T47D (cell line): ENCODE data around the gene HRNR.
A peak's percentile ranks its signal among the peaks of the same experiment; 100 is the strongest.
"Not testable (repeated sequence)": the region's sequence is repeated elsewhere in the genome, so short reads cannot be mapped to it uniquely, and the experiment has no call there.

Experiments
- DNase-seq, 2 experiments: peaks; one replicate each; pipeline versions ENCODE4 v3.0.0 to v3.0.0-alpha.2; 2011 to 2012; ENCODE audit warnings: low read depth in 1 of 2, low spot score in 1 of 2
- JUND ChIP-seq: IDR thresholded peaks from 2 replicates; pipeline ENCODE4 v1.6.1; 2012; ENCODE audit warnings: low read depth
- in situ Hi-C: cut with HindIII; loops from 2 replicates; pipeline ENCODE4 v1.10.0; 2016; ENCODE audit warnings: low sequenced_read_pairs, low pct_unique_long_range_greater_than_20kb

The HRNR gene

DNA sequence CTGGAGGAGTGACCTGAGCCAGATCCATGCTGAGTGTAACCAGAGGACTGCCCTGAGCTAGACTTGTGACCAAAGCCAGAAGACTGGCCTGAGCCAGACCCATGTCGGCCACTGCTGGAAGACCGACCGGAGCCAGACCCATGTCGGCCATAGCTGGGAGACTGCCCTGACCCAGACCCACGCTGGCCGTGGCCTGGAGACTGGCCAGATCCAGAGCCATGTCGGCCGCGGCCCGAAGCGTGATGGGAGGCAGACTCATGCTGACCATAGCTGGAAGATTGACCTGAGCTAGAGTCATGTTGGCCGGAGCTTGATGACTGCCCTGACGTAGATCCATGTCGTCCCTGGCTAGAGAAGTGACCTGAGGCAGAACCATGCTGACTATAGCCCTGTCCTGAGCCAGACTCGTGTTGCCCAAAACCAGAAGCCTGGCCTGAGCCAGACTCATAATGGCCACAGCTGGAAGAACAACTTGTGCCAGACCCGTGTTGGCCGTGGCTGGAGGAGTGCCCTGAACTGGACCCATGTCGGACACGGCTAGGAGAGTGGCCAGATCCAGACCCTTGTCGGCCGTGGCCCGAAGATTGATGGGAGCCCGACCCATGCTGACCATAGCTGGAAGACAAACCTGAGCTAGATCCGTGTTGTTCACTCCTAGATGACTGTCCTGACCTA lies 5.1 kb downstream of the HRNR start:
- in situ Hi-C loops, result no loop called here
- no peak for TF ChIP-seq JUND
- DNase-seq, result no peak

- in situ Hi-C loops, DNase-seq: not testable (repeated sequence)
Measured at GRCh38 chr1:152215604-152216003, 8.4 kb downstream of the HRNR start.

DNA sequence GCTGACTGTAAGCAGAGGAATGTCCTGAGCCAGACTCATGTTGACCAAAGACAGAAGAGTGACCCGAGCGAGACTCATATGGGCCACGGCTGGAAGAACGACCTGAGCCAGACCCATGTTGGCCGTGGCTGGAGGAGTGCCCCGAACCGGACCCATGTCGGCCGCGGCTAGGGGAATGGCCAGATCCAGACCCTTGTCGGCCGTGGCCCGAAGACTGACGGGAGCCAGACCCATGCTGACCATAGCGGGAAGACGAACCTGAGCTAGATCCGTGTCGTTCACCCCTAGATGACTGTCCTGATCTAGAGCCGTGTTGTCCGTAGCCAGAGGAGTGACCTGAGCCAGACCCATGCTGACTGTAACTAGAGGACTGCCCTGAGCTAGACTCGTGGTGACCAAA lies 9.1 kb downstream of the HRNR start:
- in situ Hi-C loops, DNase-seq: not testable (repeated sequence)

GRCh38 chr1:152198982-152199381 lies 25.0 kb downstream of the HRNR start:
- in situ Hi-C loops, result no loop called here
- DNase-seq, result no peak
- TF ChIP-seq JUND, result no peak

GRCh38 chr1:152197361-152197941 lies 26.5 kb downstream of the HRNR start:
- in situ Hi-C loops, result no loop called here
- no peak for DNase-seq
- no peak for TF ChIP-seq JUND

DNA sequence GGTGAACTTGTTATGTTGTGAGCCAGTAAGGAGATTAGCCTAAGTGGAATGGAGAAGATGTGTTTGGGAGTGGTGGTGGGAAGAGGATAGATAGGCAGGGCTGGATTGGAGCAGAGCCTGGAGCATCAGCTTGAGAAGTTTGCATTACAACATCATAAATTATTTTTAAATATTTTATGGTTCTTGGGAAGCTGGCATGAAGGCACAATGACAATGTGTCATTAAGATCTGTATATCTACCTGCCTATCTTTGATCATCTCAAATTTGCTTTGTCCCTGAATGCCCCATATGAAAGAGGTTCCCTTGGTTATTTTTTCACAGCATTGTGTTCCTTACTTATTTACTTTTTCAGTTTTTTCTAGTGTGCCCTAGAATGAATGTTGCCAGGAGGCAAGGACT lies 32.3 kb downstream of the HRNR start:
- in situ Hi-C loops, result no loop called here
- DNase-seq, result no peak
- TF ChIP-seq JUND, result no peak

GRCh38 chr1:152191260-152191659 lies 32.7 kb downstream of the HRNR start:
- no peak for DNase-seq
- no peak for TF ChIP-seq JUND
- in situ Hi-C loops, result no loop called here

DNA sequence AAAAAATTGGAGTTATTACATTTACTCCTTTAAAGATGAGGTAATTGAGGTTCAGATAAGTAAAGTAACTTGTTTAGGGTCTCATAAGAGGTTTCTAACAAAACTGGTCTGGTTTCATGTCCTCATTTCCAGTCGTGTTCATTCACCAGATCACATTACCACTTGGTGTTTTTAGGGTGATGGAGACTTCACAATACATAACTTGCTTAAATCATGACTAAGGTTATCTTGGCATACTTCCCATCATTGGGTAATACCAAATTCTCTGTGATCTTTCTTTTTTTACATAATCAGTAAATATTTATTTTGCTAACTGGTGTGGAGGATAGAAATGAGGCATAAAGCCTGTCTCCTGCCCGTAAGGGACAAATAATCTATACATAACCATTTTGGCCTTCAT lies 33.4 kb downstream of the HRNR start:
- DNase-seq, result no peak
- in situ Hi-C loops, result no loop called here
- no peak for TF ChIP-seq JUND

- DNase-seq, result peak; percentile 72 to 85
- TF ChIP-seq JUND, result no peak
- in situ Hi-C loops, result no loop called here
Measured at GRCh38 chr1:152189657-152190442, 34.1 kb downstream of the HRNR start.

GRCh38 chr1:152188673-152189591 lies 35.1 kb downstream of the HRNR start:
- in situ Hi-C loops, result no loop called here
- no peak for TF ChIP-seq JUND
- peak; percentile 58 to 88 for DNase-seq

- in situ Hi-C loops, result no loop called here
- TF ChIP-seq JUND, result no peak
- DNase-seq, result no peak
Measured at GRCh38 chr1:152186556-152187285, 37.3 kb downstream of the HRNR start.
